GM19397 (cell line): ENCODE measurements around the gene COPA.

Experiments used
- ATAC-seq: cut with Tn5 transposase; IDR thresholded peaks from one replicate; pipeline ENCODE4 v1.9.1; 2021; ENCODE audit warnings: mild to moderate bottlenecking, moderate library complexity; ENCODE audit not compliant: unreplicated experiment

The COPA gene

GRCh38 chr1:160363010-160363409 lies 20.0 kb upstream of the COPA start:
- ATAC-seq: no peak

- no peak for ATAC-seq
These were observed 19.3 kb upstream of the COPA start for GRCh38 chr1:160362168-160362957.

GRCh38 chr1:160361814-160362167 lies 18.7 kb upstream of the COPA start:
- no peak for ATAC-seq

GRCh38 chr1:160361199-160361598 lies 18.1 kb upstream of the COPA start:
- no peak for ATAC-seq

GRCh38 chr1:160360227-160360695 lies 17.2 kb upstream of the COPA start:
- no peak for ATAC-seq

GRCh38 chr1:160359559-160360226 lies 16.6 kb upstream of the COPA start:
- no peak for ATAC-seq

GRCh38 chr1:160358073-160358472 lies 15.0 kb upstream of the COPA start:
- ATAC-seq: no peak

GRCh38 chr1:160357286-160358002 lies 14.4 kb upstream of the COPA start:
- ATAC-seq: no peak

- no peak for ATAC-seq
These were observed 11.4 kb upstream of the COPA start for GRCh38 chr1:160354388-160354985.

GRCh38 chr1:160353223-160353622 lies 10.2 kb upstream of the COPA start:
- ATAC-seq: no peak

GRCh38 chr1:160352555-160352954 lies 9.5 kb upstream of the COPA start:
- ATAC-seq: no peak

GRCh38 chr1:160351629-160352028 lies 8.6 kb upstream of the COPA start:
- no peak for ATAC-seq

GRCh38 chr1:160346958-160347357 lies 3.9 kb upstream of the COPA start:
- no peak for ATAC-seq

- ATAC-seq: no peak
These were observed 3.4 kb upstream of the COPA start for GRCh38 chr1:160346463-160346862.

GRCh38 chr1:160344936-160345335 lies 1.9 kb upstream of the COPA start:
- no peak for ATAC-seq

GRCh38 chr1:160344241-160344640 lies 1.2 kb upstream of the COPA start:
- no peak for ATAC-seq

GRCh38 chr1:160342526-160342925 lies 524 bp downstream of the COPA start:
- ATAC-seq: no peak

- no peak for ATAC-seq
These were observed 2.2 kb downstream of the COPA start for GRCh38 chr1:160340866-160341265.

- ATAC-seq: no peak
These were observed 2.9 kb downstream of the COPA start for GRCh38 chr1:160340146-160340545.

GRCh38 chr1:160338580-160338979 lies 4.5 kb downstream of the COPA start:
- ATAC-seq: no peak

- no peak for ATAC-seq
These were observed 10.5 kb downstream of the COPA start for GRCh38 chr1:160332516-160332915.
